GM04504 (cell line): ENCODE data around the gene MYO5C.
"Not testable (repeated sequence)": the region's sequence is repeated elsewhere in the genome, so short reads cannot be mapped to it uniquely, and the experiment has no call there.

ENCODE experiments used
- DNase-seq: peaks from one replicate; pipeline ENCODE4 v3.0.0-alpha.2; 2012; ENCODE audit warnings: low read depth

The MYO5C gene

GRCh38 chr15:52172869-52173268 lies 122.7 kb downstream of the MYO5C start:
- DNase-seq: no peak

GRCh38 chr15:52171807-52172206 lies 123.8 kb downstream of the MYO5C start:
- DNase-seq: no peak

- no peak for DNase-seq
Observed at GRCh38 chr15:52171386-52171785, 124.2 kb downstream of the MYO5C start.

- DNase-seq: not testable (repeated sequence)
Observed at GRCh38 chr15:52170199-52170598, 125.4 kb downstream of the MYO5C start.

GRCh38 chr15:52165494-52166131 lies 130.0 kb downstream of the MYO5C start:
- not testable (repeated sequence) for DNase-seq

GRCh38 chr15:52164631-52165265 lies 130.9 kb downstream of the MYO5C start:
- DNase-seq: no peak

GRCh38 chr15:52163321-52164190 lies 132.0 kb downstream of the MYO5C start:
- DNase-seq: no peak

GRCh38 chr15:52162876-52163275 lies 132.7 kb downstream of the MYO5C start:
- DNase-seq: no peak

- no peak for DNase-seq
Observed at GRCh38 chr15:52162260-52162659, 133.3 kb downstream of the MYO5C start.

- DNase-seq: no peak
Observed at GRCh38 chr15:52161406-52161966, 134.1 kb downstream of the MYO5C start.

GRCh38 chr15:52159645-52160044 lies 136.0 kb downstream of the MYO5C start:
- DNase-seq: no peak

- no peak for DNase-seq
Observed at GRCh38 chr15:52158084-52158765, 137.4 kb downstream of the MYO5C start.

GRCh38 chr15:52155878-52156277 lies 139.7 kb downstream of the MYO5C start:
- no peak for DNase-seq

- no peak for DNase-seq
Observed at GRCh38 chr15:52154896-52155865, 140.4 kb downstream of the MYO5C start.

GRCh38 chr15:52153900-52154895 lies 141.4 kb downstream of the MYO5C start:
- no peak for DNase-seq

- no peak for DNase-seq
Observed at GRCh38 chr15:52151353-52151752, 144.3 kb downstream of the MYO5C start.

GRCh38 chr15:52150871-52151270 lies 144.7 kb downstream of the MYO5C start:
- no peak for DNase-seq

GRCh38 chr15:52150043-52150825 lies 145.4 kb downstream of the MYO5C start:
- no peak for DNase-seq

- DNase-seq: no peak
Observed at GRCh38 chr15:52148403-52148802, 147.2 kb downstream of the MYO5C start.
